Measurements from ENCODE around the gene TXNRD1. TPM values are rescaled to one million over a fixed set of nuclear protein-coding genes. Genes with fewer than 3 reads are reported as not detected.

TXNRD1 gene
- total and polyA plus RNA-seq, 2 of the 8 experiments (the other 6 are each of a cell fraction or from before 2014, with no cell fraction given), result 56.8 to 127 TPM

DNA sequence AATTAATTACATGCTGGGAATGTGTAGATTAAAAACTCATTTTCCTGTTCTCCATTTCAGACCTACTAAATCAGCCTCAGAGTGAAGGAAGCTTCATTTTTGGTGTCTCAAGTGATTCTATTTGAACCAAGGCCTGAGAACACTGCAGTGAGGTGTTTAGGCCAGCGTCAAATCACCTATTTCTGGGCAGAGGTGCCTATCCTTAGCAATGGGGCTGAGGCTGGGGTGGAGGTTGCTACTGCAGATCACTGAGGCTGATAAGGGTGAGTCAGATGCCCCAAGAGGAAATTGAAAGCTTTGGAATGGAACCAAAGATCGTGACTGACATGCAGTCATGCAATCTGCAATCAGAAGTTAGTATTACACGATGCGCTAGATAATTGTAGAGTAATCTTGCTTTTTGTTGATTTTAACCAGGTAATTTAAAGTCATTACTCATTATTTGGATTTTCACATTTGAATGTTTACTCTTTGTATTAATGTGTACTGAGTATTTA is 4.4 kb downstream of the TXNRD1 start:
- Histone ChIP-seq H2AK5ac (ENCODE audit: low read depth, low read length) (no peak overlapping the region), H3K4me2 (ENCODE audit: insufficient read depth in 1 of 2, low read depth in 2 of 2, low read length in 2 of 2) (no peak overlapping the region), H3K4ac (replicated peaks; ENCODE audit: insufficient read length, low read depth, low read length) (no peak overlapping the region), H4K5ac (ENCODE audit: insufficient read length, low read depth, low read length) (no peak overlapping the region), H3K4me3 (ENCODE audit: extremely low read depth in 1 of 4, insufficient read depth in 2 of 4, low read depth in 3 of 4, low read length in 4 of 4) (no peak overlapping the region), H3K36me3 (ENCODE audit: control insufficient read depth in 2 of 4, insufficient read depth in 4 of 4, low read length in 3 of 4) (no peaks in the 10 kb centered on the region), H3K23me2 (ENCODE audit: low read depth, low read length) (no peaks in the 10 kb centered on the region; the same call in 1 of the 2 replicates), H4K20me1 (replicated peaks in 1 of 2; ENCODE audit: control insufficient read depth in 1 of 2, insufficient read depth in 2 of 2, low read length in 2 of 2) (no peaks in the 10 kb centered on the region), H4K8ac (ENCODE audit: extremely low read depth, insufficient read depth, low read length) (no peak overlapping the region), H3K9ac (replicated peaks in 1 of 4; ENCODE audit: extremely low read depth in 1 of 4, low read depth in 3 of 4, low read length in 3 of 4) (no peak overlapping the region), H3K23ac (ENCODE audit: insufficient read length) (no peak overlapping the region), H4K91ac (replicated peaks; ENCODE audit: insufficient read length, low read length) (no peak overlapping the region), H3K18ac (ENCODE audit: extremely low read depth, low read length) (no peak overlapping the region), H2BK20ac (ENCODE audit: low read length) (no peak overlapping the region), H3K79me1 (ENCODE audit: low read depth, low read length) (no peaks in the 10 kb centered on the region), H3K56ac (replicated peaks; ENCODE audit: insufficient read length, low read depth, low read length) (no peak overlapping the region), H2AFZ (ENCODE audit: low read length) (no peak overlapping the region), H2BK5ac (ENCODE audit: low read depth, low read length) (no peak overlapping the region), H2BK15ac (ENCODE audit: low read length) (no peak overlapping the region), H3K4me1 (replicated peaks in 1 of 4; ENCODE audit: control insufficient read depth in 3 of 4, insufficient read depth in 4 of 4, low read length in 3 of 4) (no peaks in the 10 kb centered on the region), H2BK12ac (ENCODE audit: low read depth, low read length) (no peak overlapping the region), H2BK120ac (replicated peaks; ENCODE audit: low read depth, low read length) (no peak overlapping the region), H3K9me3 (ENCODE audit: insufficient read depth in 2 of 2, low read depth in 1 of 2, low read length in 1 of 2) (no peaks in the 10 kb centered on the region), H3K14ac (ENCODE audit: insufficient read length) (no peak overlapping the region), H3K27ac (ENCODE audit: low read depth, low read length) (no peak overlapping the region), H3K27me3 (replicated peaks in 1 of 4; ENCODE audit: control insufficient read depth in 3 of 4, extremely low read depth in 1 of 4, insufficient read depth in 3 of 4, low read length in 3 of 4) (peaks cover 0 to 12% (median 10%) of the 10 kb centered on the region in 4 experiments; a peak in 6 of 7 replicates), H3K79me2 (ENCODE audit: control insufficient read depth in 1 of 2, insufficient read depth in 2 of 2, low read length in 2 of 2) (no peaks in the 10 kb centered on the region)
- WGBS, 2 experiments (ENCODE audit: extremely low coverage in 1 of 2, insufficient coverage in 1 of 2, insufficient read length in 1 of 2, insufficient replicate concordance in 2 of 2, low coverage in 1 of 2, low lambda C conversion rate in 2 of 2, missing lambda C conversion rate in 1 of 2), result 93% methylated on average over 4 of the region's 4 CpGs; no CpG with 5 or more reads in 1 of the 2 experiments
- POLR2A ChIA-PET (ENCODE audit: partially characterized antibody), result interaction anchor here (2.4 kb wide), 1 partner anchor 68 kb away, joined by 11 read pairs; no protein-coding TSS in a partner anchor
- TF ChIP-seq JUND (IDR thresholded peaks at IDR 0.05; ENCODE audit: low read length) (no peak), KDM4A (IDR thresholded peaks at IDR 0.05; ENCODE audit: low read depth, low read length, severe bottlenecking) (no peak), SP2 (IDR thresholded peaks at IDR 0.05; ENCODE audit: low read length) (no peak), MAX (IDR thresholded peaks at IDR 0.05) (no peak), CHD1 (IDR thresholded peaks at IDR 0.05; ENCODE audit: low read depth, low read length) (no peak), SP1 (IDR thresholded peaks at IDR 0.05; ENCODE audit: low read depth, low read length) (no peak)
- CTCF ChIA-PET (ENCODE audit: partially characterized antibody), result interaction anchor here (1.3 to 1.5 kb wide), 2 partner anchors 15 to 68 kb away, joined by 3 to 6 read pairs; no protein-coding TSS in a partner anchor
- no peak for FAIRE-seq
- DNase-seq (ENCODE audit: low read depth in 1 of 2, low spot score in 2 of 2), result peak in 1 of 2 experiments; percentile 23

All from H1 (cell line).